ENCODE results near the gene ASTN2.
"Not testable (repeated sequence)": the region's sequence is repeated elsewhere in the genome, so short reads cannot be mapped to it uniquely, and the experiment has no call there.

The ASTN2 gene

DNA sequence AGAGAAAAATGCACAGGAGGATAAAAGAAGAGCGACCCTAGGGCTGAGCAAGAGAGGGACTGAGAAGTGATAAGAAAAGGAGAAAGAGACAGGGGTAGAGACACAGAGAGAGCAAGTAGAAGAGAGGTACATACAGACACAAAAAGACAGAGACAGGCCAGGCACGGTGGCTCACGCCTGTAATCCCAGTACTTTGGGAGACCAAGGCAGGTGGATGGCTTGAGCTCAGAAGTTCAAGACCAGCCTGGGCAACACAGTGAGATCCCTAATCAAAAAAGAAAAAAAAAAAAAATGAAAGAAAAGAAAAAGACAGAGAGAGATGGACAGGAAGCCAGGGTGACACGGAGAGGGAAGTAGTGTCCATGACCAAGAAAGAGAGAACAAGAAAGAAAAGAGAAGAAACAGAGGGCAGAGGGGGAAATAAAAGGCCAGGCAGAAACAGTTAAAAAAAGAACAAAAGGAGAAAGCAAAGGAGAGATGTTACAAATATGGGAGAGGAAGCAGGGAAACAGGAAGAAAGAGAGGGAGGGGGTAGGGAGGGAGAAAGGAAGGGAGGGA, 937.2 kb downstream of the ASTN2 start:
- in situ Hi-C loops (cut with MboI; ENCODE audit: low sequenced_read_pairs), result no loop called here

DNA sequence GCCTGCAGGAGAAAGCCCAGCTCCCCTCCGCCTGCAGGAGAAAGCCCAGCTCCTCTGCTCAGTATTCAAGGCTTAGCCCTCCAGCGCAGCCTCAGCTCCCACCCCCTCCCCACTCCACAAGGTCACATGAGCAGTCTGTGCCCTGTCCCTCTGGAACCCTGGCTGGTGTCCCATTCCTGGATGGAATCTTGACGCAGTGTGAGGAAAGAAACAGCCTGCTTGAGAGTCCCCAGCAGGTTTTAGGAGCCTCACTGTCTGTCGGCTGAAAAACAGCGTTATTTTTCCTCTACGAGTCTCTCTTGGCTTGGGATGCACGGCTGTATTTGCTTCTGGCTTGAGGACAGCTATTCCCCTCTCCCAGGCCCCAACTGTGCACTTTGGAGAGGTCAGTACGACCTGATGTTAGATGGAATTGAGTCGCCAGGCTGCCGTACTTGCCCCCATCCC, 937.9 kb downstream of the ASTN2 start:
- in situ Hi-C loops (cut with MboI; ENCODE audit: low sequenced_read_pairs), result no loop called here

- in situ Hi-C loops (cut with MboI; ENCODE audit: low sequenced_read_pairs), result no loop called here
Measured at GRCh38 chr9:116476002-116476401, 938.9 kb downstream of the ASTN2 start.

GRCh38 chr9:116475201-116475600, 939.7 kb downstream of the ASTN2 start:
- in situ Hi-C loops (cut with MboI; ENCODE audit: low sequenced_read_pairs), result no loop called here

GRCh38 chr9:116471944-116472506, 942.8 kb downstream of the ASTN2 start:
- in situ Hi-C loops (cut with MboI; ENCODE audit: low sequenced_read_pairs), result no loop called here

DNA sequence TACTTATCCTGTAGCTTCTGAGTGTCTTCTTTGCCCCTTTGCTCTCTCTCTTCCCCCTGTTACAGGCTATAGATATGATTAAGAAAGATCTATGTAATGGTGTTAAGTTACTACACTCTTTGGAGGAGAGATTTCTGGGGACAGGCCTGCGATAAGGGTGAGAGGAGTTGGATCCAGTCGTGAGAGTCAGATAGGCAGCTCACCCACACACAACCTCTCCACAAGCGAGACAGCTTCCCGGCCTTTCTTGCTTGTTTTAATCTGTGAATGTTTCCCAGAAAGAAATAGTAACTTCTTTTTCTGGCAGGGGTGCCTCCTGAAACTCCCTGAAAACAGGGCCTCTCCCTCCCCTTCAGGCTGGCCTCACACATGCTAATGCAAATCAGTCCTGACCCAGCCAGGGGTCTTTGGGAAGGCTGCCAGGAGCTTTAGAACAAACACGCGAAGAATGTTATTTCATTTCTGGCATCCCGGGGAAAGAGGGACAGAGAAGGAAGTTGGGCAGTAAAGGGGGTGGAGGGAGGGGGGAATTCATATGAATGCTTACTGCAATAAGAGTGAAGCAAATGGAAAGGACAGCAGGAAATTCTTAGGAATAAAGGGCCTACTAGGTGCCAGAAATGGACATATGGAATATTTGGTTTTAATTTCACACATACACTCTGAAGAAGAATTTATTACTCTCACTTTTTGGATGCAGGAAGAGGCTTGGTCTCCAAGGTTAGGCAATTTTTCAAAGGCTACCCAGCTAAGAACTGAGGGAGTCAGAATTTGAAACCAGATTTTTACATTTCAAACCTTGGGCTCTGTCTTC, 943.6 kb downstream of the ASTN2 start:
- in situ Hi-C loops (cut with MboI; ENCODE audit: low sequenced_read_pairs), result no loop called here

DNA sequence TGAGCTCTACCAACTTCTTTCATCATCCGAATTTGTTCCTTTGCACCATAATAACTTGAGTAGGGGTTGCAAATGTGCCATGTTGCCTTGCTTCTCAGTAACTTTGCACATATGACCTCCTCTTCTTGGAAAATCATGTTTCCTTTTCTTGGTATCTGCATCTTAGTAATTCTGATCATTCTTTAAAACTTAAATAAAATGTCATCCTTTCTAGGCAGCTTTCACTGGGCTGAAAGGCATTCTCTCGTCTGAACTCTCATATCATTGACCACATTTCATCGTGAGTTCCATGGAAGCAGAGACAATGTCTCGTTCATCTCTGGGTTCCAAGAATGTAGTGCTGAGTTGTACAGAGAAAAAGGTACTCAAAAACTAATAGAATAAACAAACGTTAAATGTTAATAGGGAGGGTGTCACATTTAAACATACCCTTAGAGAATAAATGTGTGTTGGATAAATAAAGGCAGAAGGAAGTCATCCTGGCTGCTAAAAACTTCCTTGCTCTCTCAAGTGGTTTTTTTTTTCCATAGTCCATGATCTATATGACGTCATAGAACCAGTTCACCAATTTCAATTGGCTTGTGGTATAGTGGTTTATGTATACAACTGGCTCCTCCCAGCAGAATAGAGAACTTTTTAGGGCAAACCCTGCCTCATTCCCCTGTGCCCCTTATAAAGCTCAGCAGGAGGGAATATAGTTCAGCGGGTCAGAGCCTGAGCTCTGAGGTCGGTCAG, 945.9 kb downstream of the ASTN2 start:
- in situ Hi-C loops (cut with MboI; ENCODE audit: low sequenced_read_pairs), result no loop called here

- in situ Hi-C loops (cut with MboI; ENCODE audit: low sequenced_read_pairs), result no loop called here
Measured at GRCh38 chr9:116468369-116468768, 946.5 kb downstream of the ASTN2 start.

GRCh38 chr9:116467740-116468351, 947.0 kb downstream of the ASTN2 start:
- in situ Hi-C loops (cut with MboI; ENCODE audit: low sequenced_read_pairs), result no loop called here

DNA sequence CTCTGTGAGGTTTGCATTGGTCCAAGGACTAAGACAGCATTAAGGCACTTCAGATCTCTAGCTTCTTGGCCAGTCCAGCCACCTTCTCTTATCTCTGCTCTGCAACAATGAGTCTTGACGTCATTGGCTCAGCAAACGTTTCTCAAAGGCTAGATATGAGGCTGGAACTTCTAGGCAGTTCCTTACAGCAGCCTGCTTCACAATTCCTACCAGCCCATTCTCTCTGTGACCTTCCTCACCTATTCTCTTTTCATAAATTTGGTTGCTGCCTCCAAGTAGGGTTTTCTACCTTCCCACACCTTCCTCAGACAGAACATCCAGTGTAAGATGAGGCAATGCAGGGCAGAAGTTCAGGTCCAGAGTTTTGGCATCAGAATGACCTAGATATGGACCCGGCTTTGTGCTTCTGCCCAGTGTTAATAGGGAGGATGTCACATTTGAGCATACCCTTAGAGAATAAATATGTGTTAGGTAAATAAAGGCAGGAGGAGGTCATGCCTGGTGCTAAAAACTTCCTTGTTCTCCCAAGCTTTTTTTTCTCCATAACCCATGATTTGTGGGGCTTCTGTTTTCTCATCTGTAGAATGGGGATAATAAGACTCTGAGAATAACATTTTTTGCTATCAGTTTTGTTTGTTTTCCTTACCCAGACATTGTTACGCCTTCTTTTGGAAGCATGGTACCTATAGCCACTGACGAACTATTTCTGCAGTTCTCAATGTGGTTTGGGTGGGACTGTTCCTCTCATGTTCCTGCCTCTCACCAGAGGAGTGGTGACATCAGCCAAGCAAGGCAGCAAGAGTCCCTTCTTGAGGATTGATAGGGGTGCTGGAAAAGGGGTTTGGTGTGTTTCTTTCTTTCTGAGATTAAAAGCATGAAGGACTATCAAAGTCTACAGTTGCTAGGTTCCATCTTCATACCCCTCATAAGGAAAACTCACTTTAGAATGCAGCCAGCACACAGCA, 948.3 kb downstream of the ASTN2 start:
- in situ Hi-C loops (cut with MboI; ENCODE audit: low sequenced_read_pairs), result no loop called here

DNA sequence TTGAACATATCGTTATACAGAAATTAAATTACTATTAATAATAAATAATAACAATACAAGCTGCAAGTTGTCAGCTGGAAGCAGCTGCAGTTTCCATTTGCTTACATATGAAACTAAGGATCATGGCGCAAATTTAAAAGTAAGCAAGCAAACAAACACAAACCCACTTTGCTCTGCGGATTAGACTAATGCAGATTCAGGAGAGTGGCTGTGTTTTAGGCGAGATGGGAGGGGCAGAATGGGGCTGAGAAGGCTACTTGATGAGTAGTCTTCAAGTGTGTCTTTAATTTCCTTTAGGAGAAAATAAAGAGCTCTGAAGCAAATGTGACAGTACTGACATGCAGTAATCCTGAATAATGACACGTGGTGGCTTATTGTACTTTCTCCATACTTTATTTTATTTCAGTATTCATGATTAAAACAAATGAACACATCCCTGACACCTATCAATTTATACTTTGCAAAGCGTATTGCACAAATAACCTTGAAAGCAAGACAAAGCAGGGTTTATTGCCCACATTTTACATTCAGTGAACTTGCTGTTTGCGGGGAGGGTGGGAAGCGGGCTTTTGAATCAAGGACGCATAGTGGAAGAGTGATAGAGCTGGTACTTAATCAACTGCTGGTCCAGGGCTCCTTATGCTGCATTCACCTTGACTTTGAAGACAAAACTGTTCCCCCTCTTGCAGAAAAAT, 949.1 kb downstream of the ASTN2 start:
- in situ Hi-C loops (cut with MboI; ENCODE audit: low sequenced_read_pairs), result no loop called here

DNA sequence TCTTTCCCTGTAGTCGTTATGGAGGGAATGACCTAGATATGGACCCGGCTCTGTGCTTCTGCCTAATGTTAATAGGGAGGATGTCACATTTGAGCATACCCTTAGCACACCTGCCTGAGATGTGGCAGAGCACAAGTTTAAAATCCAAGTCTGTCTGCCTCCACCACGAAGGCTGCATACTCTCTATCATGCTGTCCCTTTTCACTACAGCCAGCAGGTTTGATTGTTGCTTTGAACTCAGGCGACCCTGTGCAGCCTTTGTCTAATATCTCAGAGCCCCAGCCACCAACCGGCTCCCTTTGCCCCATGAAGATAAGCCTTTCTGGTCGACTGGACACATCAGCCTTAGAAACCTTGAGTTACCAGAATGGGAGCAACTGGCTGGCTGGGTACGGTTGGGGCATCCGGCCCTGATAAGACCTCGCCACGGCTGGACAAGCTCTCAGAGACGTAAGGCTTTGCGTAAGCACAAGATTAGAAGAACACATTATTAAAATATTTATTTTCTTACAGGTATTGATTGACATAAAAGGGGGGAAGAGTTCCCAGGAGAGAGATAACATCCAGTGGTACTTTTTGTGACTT, 949.8 kb downstream of the ASTN2 start:
- in situ Hi-C loops (cut with MboI; ENCODE audit: low sequenced_read_pairs), result no loop called here

GRCh38 chr9:116464423-116464822, 950.4 kb downstream of the ASTN2 start:
- in situ Hi-C loops (cut with MboI; ENCODE audit: low sequenced_read_pairs), result no loop called here

- in situ Hi-C loops (cut with MboI; ENCODE audit: low sequenced_read_pairs), result no loop called here
Measured at GRCh38 chr9:116461632-116462031, 953.2 kb downstream of the ASTN2 start.

GRCh38 chr9:116460026-116460425, 954.8 kb downstream of the ASTN2 start:
- in situ Hi-C loops (cut with MboI; ENCODE audit: low sequenced_read_pairs), result no loop called here

DNA sequence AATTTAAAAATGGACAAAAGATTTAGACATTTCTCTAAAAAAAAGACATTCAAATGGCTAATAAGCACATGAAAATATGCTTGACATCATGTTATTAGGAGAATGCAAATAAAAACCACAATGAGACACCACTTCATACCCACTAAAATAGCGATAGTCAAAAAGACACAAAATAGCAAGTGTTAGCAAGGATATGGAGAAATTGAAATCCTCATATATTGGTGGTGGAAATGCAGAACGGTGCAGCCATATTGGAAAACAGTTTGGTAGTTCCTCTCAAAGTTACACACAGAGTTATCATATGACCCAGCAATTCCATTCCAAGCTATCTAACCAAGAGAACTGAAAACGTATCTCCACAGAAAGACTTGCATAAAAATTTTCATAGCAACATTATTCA, 955.3 kb downstream of the ASTN2 start:
- in situ Hi-C loops (cut with MboI; ENCODE audit: low sequenced_read_pairs), result no loop called here

DNA sequence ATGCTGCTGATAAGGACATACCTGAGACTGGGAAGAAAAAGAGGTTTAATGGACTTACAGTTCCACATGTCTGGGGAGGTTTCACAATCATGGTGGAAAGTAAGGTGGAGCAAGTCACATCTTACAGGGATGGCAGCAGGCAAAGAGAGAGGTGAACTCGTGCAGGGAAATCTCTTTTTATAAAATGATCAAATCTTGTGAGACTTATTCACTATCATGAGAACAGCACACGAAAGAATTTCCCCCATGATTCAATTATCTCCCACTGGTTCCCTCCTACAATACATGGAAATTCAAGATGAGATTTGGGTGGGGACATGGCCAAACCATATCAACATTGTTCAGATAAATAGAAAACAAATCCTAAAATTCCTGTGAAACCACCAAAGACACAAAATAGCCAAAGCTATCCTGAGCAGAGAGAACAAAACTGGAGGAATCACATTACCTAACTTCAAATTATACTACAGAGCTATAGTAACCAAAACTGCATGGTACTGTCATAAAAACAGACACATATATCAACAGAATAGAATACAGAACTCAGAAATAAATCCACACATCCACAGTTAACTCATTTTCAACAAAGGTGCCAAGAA, 958.3 kb downstream of the ASTN2 start:
- in situ Hi-C loops (cut with MboI; ENCODE audit: low sequenced_read_pairs), result no loop called here

GRCh38 chr9:116454539-116454938, 960.3 kb downstream of the ASTN2 start:
- in situ Hi-C loops (cut with MboI; ENCODE audit: low sequenced_read_pairs), result not testable (repeated sequence)

DNA sequence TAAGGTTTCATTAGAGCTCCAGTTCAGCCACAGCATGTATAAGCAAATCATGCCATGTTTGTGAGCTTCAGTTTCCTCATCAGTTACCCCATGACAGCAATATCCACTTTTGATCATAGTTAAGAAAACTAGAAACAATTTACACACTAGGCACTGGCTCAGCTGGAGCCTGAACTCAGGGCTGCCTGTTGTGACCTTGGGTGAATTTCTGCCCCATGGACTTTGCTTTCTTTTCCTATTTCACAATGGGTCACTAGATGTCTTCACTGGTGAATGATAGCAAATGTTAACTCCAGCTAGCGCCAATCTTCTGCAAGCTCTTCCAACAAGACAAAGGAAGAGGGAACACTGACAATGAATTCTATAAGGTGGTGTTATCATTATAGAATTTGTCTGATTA, 961.1 kb downstream of the ASTN2 start:
- in situ Hi-C loops (cut with MboI; ENCODE audit: low sequenced_read_pairs), result no loop called here

All from HL-60/S4 (cell line).